Type B pancreatic cell (in vitro differentiated cells): Measurements from ENCODE around the gene UBA3. TPM values are rescaled to one million over a fixed set of nuclear protein-coding genes. Genes with fewer than 3 reads are reported as not detected.

Experiments
- DNase-seq: peaks from one replicate; pipeline ENCODE4 v3.0.0; 2021; ENCODE audit warnings: mixed read lengths; ENCODE audit not compliant: unreplicated experiment; ENCODE audit errors: extremely low spot score
- H3K27ac Mint-ChIP-seq: 2 replicates; pipeline ENCODE4 v1.8.0; 2021; ENCODE audit warnings: mild to moderate bottlenecking, mixed read lengths
- H3K27me3 Mint-ChIP-seq: 2 replicates; pipeline ENCODE4 v1.8.0; 2021; ENCODE audit warnings: mixed read lengths
- H3K36me3 Mint-ChIP-seq: 2 replicates; pipeline ENCODE4 v1.8.0; 2021; ENCODE audit warnings: mixed read lengths
- H3K4me1 Mint-ChIP-seq: one replicate; pipeline ENCODE4 v1.8.0; 2021; ENCODE audit warnings: mixed read lengths; ENCODE audit not compliant: unreplicated experiment
- H3K4me3 Mint-ChIP-seq: 2 replicates; pipeline ENCODE4 v1.8.0; 2021; ENCODE audit warnings: mild to moderate bottlenecking, mixed read lengths
- H3K9me3 Mint-ChIP-seq: 2 replicates; pipeline ENCODE4 v1.8.0; 2021; ENCODE audit warnings: mixed read lengths
- CTCF ChIP-seq: fragments of 200-600 bp; sonication (generic); conservative IDR thresholded peaks from 2 replicates; pipeline ENCODE4 v1.5.0; 2021; ENCODE audit warnings: antibody characterized with exemption, mild to moderate bottlenecking
- total RNA-seq: library from RNA; stranded (reverse); gene quantifications from 2 replicates; pipeline ENCODE4 v1.2.1, GENCODE V29; 2021; ENCODE audit warnings: low replicate concordance

Gene UBA3
- total RNA-seq, 1 donor from 2014 or later, result 68.5 TPM

- Mint-ChIP-seq H3K4me1 (no peaks in the 10 kb centered on the region), H3K9me3 (no peaks in the 10 kb centered on the region), H3K4me3 (no peak overlapping the region), H3K27me3 (no peaks in the 10 kb centered on the region), H3K36me3 (peaks cover 5% of the 10 kb centered on the region), H3K27ac (no peak overlapping the region)
- no peak for TF ChIP-seq CTCF
- DNase-seq, result no peak
Measured at GRCh38 chr3:69108811-69109210, 28.6 kb upstream of the UBA3 start.

GRCh38 chr3:69107841-69108240 lies 27.7 kb upstream of the UBA3 start:
- Mint-ChIP-seq H3K27ac (no peak overlapping the region), H3K4me1 (no peaks in the 10 kb centered on the region), H3K27me3 (no peaks in the 10 kb centered on the region), H3K36me3 (peaks cover 8% of the 10 kb centered on the region), H3K9me3 (no peaks in the 10 kb centered on the region), H3K4me3 (no peak overlapping the region)
- no peak for TF ChIP-seq CTCF
- DNase-seq, result no peak

- no peak overlapping the region for H3K27ac Mint-ChIP-seq
- H3K36me3 Mint-ChIP-seq, result peaks cover 19% of the 10 kb centered on the region
- DNase-seq, result no peak
Measured at GRCh38 chr3:69105320-69105719, 25.2 kb upstream of the UBA3 start.

GRCh38 chr3:69104586-69104985 lies 24.4 kb upstream of the UBA3 start:
- Mint-ChIP-seq H3K27me3 (no peaks in the 10 kb centered on the region), H3K36me3 (peaks cover 24% of the 10 kb centered on the region), H3K4me1 (no peaks in the 10 kb centered on the region), H3K27ac (no peak overlapping the region), H3K4me3 (no peak overlapping the region), H3K9me3 (no peaks in the 10 kb centered on the region)
- no peak for DNase-seq
- TF ChIP-seq CTCF, result no peak

More at GRCh38 chr3:69105320-69105719, 25.2 kb upstream of the UBA3 start:
- Mint-ChIP-seq H3K9me3 (no peaks in the 10 kb centered on the region), H3K27me3 (no peaks in the 10 kb centered on the region), H3K4me3 (no peak overlapping the region), H3K4me1 (no peaks in the 10 kb centered on the region)
- no peak for TF ChIP-seq CTCF

GRCh38 chr3:69103123-69103522 lies 23.0 kb upstream of the UBA3 start:
- H3K27ac Mint-ChIP-seq, result no peak overlapping the region
- no peaks in the 10 kb centered on the region for H3K4me1 Mint-ChIP-seq
- no peaks in the 10 kb centered on the region for H3K9me3 Mint-ChIP-seq
- peaks cover 29% of the 10 kb centered on the region for H3K36me3 Mint-ChIP-seq
- H3K27me3 Mint-ChIP-seq, result no peaks in the 10 kb centered on the region
- H3K4me3 Mint-ChIP-seq, result no peak overlapping the region
- TF ChIP-seq CTCF, result no peak
- no peak for DNase-seq

- no peaks in the 10 kb centered on the region for H3K9me3 Mint-ChIP-seq
- no peak for TF ChIP-seq CTCF
Measured at GRCh38 chr3:69102384-69102783, 22.2 kb upstream of the UBA3 start.

More at GRCh38 chr3:69102384-69102783, 22.2 kb upstream of the UBA3 start:
- Mint-ChIP-seq H3K4me1 (no peaks in the 10 kb centered on the region), H3K27me3 (no peaks in the 10 kb centered on the region), H3K27ac (peak overlapping the region; percentile 64), H3K4me3 (peak overlapping the region; percentile 20), H3K36me3 (peaks cover 29% of the 10 kb centered on the region)
- DNase-seq, result no peak
